MCF 10A (cell line): ENCODE data around the gene HS6ST1. TPM values are rescaled to one million over a fixed set of nuclear protein-coding genes. Genes with fewer than 3 reads are reported as not detected.

ENCODE experiments used
- BruUV-seq: library from RNA; stranded (reverse); fragments of 400-500 nt; replicated peaks from 2 replicates; lab custom pipeline; 2021; lab: Mats Ljungman, UMichigan
- CTCF ChIA-PET: fragments of 300-600 bp; sonication (Branson Sonifier 250); formaldehyde crosslinking; extraction: SDS; loops from one replicate; lab custom pipeline; 2021; ENCODE audit warnings: antibody characterized with exemption, inconsistent platforms; lab: Yijun Ruan, JAX
- POLR2A ChIA-PET: fragments of 300-600, 350-650 bp; sonication (Branson Sonifier 250); formaldehyde crosslinking; extraction: SDS; loops from one replicate; lab custom pipeline; 2020; ENCODE audit warnings: antibody characterized with exemption, inconsistent platforms; lab: Yijun Ruan, JAX
- DNase-seq: peaks from one replicate; pipeline ENCODE4 v3.0.0-alpha.2; 2018; ENCODE audit not compliant: unreplicated experiment
- H3K27ac Mint-ChIP-seq: one replicate; pipeline ENCODE4 v1.8.0; 2022; ENCODE audit warnings: mild to moderate bottlenecking, low read depth, mixed read lengths; ENCODE audit not compliant: unreplicated experiment
- H3K27me3 Mint-ChIP-seq: one replicate; pipeline ENCODE4 v1.8.0; 2022; ENCODE audit warnings: mixed read lengths; ENCODE audit not compliant: insufficient read depth, unreplicated experiment
- H3K36me3 Mint-ChIP-seq: one replicate; pipeline ENCODE4 v1.8.0; 2022; ENCODE audit warnings: mild to moderate bottlenecking, moderate library complexity, mixed read lengths; ENCODE audit not compliant: insufficient read depth, unreplicated experiment
- H3K4me1 Mint-ChIP-seq: one replicate; pipeline ENCODE4 v1.8.0; 2022; ENCODE audit warnings: mixed read lengths; ENCODE audit not compliant: insufficient read depth, unreplicated experiment
- H3K4me3 Mint-ChIP-seq: one replicate; pipeline ENCODE4 v1.8.0; 2022; ENCODE audit warnings: mild to moderate bottlenecking, moderate library complexity, mixed read lengths; ENCODE audit not compliant: unreplicated experiment
- H3K9me3 Mint-ChIP-seq: one replicate; pipeline ENCODE4 v1.8.0; 2022; ENCODE audit warnings: mixed read lengths; ENCODE audit not compliant: unreplicated experiment
- intact Hi-C: fragments of 100-400 bp; cut with micrococcal nuclease; formaldehyde crosslinking; loops from 2 replicates; pipeline ENCODE4 v1.14.1; 2022
- total RNA-seq: library from RNA; stranded (reverse); gene quantifications from 2 replicates; pipeline ENCODE4 v1.2.3, GENCODE V29; 2022
- TF ChIP-seq, protein P1 (sequence below): fragments of 200-600 bp; IDR thresholded peaks from one replicate; pipeline ENCODE4 v1.8.0; 2022; ENCODE audit warnings: antibody characterized with exemption, mild to moderate bottlenecking; ENCODE audit not compliant: unreplicated experiment

The HS6ST1 gene
- total RNA-seq, 1 experiment from 2014 or later = 9.6 TPM

DNA sequence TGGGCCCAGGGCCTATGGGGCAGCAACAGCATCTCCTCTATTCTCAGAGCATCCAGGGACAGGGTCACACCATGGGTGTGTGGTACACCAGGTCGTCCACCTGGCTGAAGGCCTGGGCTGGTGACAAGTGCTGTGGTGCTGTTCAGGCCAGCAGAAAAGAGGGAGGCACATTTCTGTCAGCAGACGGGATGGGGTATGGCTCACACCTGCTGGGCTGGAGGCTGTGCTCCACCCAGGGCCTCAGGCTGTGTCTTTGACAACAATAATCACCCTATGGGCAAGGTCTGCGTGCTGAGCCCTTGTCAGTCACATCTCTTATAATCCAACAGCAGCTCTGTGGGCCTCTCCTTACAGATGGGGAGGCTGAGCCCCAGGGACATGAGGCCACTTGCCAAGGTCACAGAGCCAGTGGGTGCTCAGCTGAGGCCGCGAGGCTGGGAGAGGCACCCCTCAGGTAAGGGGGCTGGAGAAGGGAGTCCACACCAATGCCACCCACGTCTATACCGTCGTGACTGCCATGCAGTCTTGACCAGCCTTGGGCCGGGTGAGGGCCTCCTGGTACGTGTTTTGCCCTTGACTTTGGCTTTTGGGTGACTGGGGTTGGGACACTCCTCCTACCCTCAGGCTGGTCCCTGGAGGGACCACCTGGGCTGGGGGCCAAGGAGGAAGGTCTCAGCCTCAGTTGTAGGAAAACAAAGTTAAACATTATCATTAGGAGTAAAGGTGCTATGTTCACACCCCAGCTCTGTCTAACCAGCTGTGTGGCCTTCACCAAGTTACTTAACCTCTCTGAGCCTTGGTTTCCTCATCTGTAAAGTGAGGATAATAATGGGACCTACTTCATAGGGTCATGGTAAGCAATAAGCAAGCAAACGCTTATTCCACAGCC lies 5.6 kb upstream of the HS6ST1 start:
- intact Hi-C loops = no loop called here
- no peaks in the 10 kb centered on the region for H3K36me3 Mint-ChIP-seq
- BruUV-seq = no TSS peak
- TF ChIP-seq, protein P1, sequence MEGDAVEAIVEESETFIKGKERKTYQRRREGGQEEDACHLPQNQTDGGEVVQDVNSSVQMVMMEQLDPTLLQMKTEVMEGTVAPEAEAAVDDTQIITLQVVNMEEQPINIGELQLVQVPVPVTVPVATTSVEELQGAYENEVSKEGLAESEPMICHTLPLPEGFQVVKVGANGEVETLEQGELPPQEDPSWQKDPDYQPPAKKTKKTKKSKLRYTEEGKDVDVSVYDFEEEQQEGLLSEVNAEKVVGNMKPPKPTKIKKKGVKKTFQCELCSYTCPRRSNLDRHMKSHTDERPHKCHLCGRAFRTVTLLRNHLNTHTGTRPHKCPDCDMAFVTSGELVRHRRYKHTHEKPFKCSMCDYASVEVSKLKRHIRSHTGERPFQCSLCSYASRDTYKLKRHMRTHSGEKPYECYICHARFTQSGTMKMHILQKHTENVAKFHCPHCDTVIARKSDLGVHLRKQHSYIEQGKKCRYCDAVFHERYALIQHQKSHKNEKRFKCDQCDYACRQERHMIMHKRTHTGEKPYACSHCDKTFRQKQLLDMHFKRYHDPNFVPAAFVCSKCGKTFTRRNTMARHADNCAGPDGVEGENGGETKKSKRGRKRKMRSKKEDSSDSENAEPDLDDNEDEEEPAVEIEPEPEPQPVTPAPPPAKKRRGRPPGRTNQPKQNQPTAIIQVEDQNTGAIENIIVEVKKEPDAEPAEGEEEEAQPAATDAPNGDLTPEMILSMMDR = no peak
- DNase-seq = no peak
- CTCF ChIA-PET = interaction anchor here (0.6 to 1.4 kb wide), 3 partner anchors 38 to 1073 kb away, joined by 3 to 5 read pairs (median 3); no protein-coding TSS in a partner anchor
- no peaks in the 10 kb centered on the region for H3K9me3 Mint-ChIP-seq
- no peak overlapping the region for H3K4me3 Mint-ChIP-seq
- H3K27me3 Mint-ChIP-seq = no peaks in the 10 kb centered on the region
- POLR2A ChIA-PET = no interaction called here
- H3K4me1 Mint-ChIP-seq = no peaks in the 10 kb centered on the region
- no peak overlapping the region for H3K27ac Mint-ChIP-seq

DNA sequence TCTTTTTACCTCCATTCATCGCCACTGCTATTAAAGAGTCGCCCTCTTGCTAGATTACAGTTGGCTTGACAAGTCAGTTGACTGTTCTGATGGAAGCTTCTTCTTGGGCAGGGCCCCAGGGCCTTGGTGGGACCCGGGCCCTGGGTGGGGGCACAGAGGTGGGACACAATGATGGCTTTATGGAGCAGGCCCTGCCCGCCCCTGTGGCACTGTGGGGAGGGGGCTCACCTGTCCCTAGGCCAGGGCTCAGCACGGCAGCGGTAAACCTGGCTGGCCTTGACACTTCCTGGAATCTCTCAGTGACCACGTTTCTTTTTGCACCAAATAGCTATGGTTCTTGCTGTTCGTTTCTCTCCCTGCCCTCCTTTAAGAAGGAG lies 4.9 kb upstream of the HS6ST1 start:
- H3K4me1 Mint-ChIP-seq = no peaks in the 10 kb centered on the region
- H3K4me3 Mint-ChIP-seq = peak overlapping the region; percentile 44
- CTCF ChIA-PET = interaction anchor here (0.7 to 1.4 kb wide), 2 partner anchors 39 to 1074 kb away, joined by 3 to 5 read pairs; no protein-coding TSS in a partner anchor
- no peaks in the 10 kb centered on the region for H3K36me3 Mint-ChIP-seq
- H3K27ac Mint-ChIP-seq = no peak overlapping the region
- TF ChIP-seq, protein P1 = no peak
- intact Hi-C loops = no loop called here
- no TSS peak for BruUV-seq
- POLR2A ChIA-PET = no interaction called here
- DNase-seq = no peak
- H3K9me3 Mint-ChIP-seq = no peaks in the 10 kb centered on the region
- no peaks in the 10 kb centered on the region for H3K27me3 Mint-ChIP-seq

DNA sequence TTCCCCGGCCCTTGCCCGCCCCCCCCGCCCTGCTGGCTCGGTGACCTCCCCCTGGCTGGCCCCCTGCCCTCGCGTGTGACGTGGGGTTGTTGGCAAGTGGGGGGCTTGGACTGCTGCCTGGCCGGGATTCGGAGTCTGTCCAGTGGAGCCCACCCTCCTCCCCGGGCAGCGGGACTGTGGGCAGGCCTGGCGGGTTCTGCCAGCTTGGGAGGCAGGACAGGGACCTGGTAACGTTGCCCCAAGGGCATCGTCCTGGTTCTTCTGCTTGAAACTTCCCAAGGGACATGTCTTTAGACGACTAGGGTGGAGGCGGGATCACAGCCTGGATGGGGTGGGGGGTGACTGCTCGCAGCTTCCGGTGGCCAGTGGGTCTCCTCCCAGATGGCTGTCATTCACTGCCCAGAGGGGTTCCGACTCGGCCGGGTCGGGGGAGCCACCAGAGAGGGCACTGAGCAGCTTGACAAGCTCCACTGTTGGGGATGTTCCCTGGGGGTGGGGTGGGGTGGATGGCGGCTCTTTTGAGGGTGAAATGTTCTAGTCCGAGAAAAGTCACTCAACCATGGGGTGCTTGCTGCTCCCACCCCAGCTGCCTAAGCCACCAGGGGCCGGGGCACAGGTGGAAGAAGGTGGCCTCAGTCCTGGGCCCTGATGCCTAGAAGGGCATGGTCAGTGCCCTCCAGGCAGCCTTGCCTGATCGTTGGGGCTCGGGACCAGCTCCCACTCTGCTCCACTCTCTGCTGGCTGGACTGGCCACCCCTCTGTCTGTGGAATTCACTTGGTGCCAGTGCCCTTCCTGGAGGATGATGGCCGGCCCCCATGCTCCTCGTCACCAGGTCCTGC lies 4.3 kb upstream of the HS6ST1 start:
- POLR2A ChIA-PET = no interaction called here
- no peak overlapping the region for H3K27ac Mint-ChIP-seq
- TF ChIP-seq, protein P1 = no peak
- H3K36me3 Mint-ChIP-seq = no peaks in the 10 kb centered on the region
- H3K4me1 Mint-ChIP-seq = no peaks in the 10 kb centered on the region
- no peaks in the 10 kb centered on the region for H3K9me3 Mint-ChIP-seq
- no TSS peak for BruUV-seq
- H3K4me3 Mint-ChIP-seq = peak overlapping the region; percentile 44
- no peak for DNase-seq
- H3K27me3 Mint-ChIP-seq = no peaks in the 10 kb centered on the region
- intact Hi-C loops = no loop called here
- CTCF ChIA-PET = interaction anchor here (0.6 to 1.4 kb wide), 4 partner anchors 39 to 1074 kb away, joined by 3 to 5 read pairs (median 3); no protein-coding TSS in a partner anchor
